ENCODE measurements around the gene C6. TPM values are rescaled to one million over a fixed set of nuclear protein-coding genes. Genes with fewer than 3 reads are reported as not detected.

The C6 gene
- polyA plus RNA-seq, 3 donors = not detected

DNA sequence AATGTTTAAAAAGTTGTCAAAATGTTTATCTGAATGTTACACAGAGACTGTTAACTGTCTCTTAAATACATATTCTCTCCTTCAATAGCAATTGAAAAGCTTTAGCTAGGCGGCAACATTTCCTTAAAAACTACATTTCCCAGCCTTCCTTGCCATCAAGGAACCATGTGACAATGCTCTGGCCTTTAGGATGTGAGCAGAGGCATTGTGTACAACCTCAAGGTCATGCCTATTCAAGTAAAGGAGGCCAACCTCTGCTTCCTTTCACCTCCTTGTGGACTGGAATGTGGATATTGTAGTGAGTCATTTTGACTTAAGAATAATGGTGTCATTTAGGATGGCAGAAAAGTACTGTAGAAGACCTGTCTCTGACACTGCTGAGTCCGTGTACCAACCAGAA is 118.5 kb downstream of the C6 start:
- H3K4me1 Mint-ChIP-seq = no peaks in the 10 kb centered on the region
- Histone ChIP-seq H3K27ac (ENCODE audit: low read depth in 1 of 2, low read length in 2 of 2) (no peak overlapping the region), H2AFZ (ENCODE audit: insufficient read depth, low read depth, low read length, poor library complexity, severe bottlenecking) (no peak overlapping the region), H3K4me1 (ENCODE audit: control insufficient read depth in 1 of 2, insufficient read depth in 2 of 2, low read length in 2 of 2) (no peaks in the 10 kb centered on the region), H4K20me1 (ENCODE audit: insufficient read depth, low read length) (no peaks in the 10 kb centered on the region), H3K9me3 (replicated peaks in 1 of 2; ENCODE audit: control insufficient read depth in 1 of 2, insufficient read depth in 1 of 2, low read length in 2 of 2) (peaks cover 0 to 5% of the 10 kb centered on the region in 2 donors), H3K36me3 (replicated peaks in 1 of 2; ENCODE audit: control insufficient read depth in 1 of 2, insufficient read depth in 2 of 2, low read length in 2 of 2) (no peaks in the 10 kb centered on the region), H3K27me3 (ENCODE audit: control insufficient read depth in 2 of 2, insufficient read depth in 2 of 2, low read length in 2 of 2) (no peaks in the 10 kb centered on the region), H3K4me3 (replicated peaks in 1 of 3; ENCODE audit: low read depth in 2 of 3, low read length in 3 of 3) (no peak overlapping the region), H3K9ac (ENCODE audit: insufficient read depth, low read length, poor library complexity, severe bottlenecking) (no peak overlapping the region), H3K79me2 (ENCODE audit: insufficient read depth, low read length) (no peaks in the 10 kb centered on the region), H3K4me2 (replicated peaks; ENCODE audit: extremely low read depth, low read length, poor library complexity, severe bottlenecking) (no peak overlapping the region)
- no peak overlapping the region for H3K4me3 Mint-ChIP-seq
- WGBS (ENCODE audit: insufficient coverage) = 71% methylated on average over 1 of the region's 2 CpGs
- TF ChIP-seq, protein P1, sequence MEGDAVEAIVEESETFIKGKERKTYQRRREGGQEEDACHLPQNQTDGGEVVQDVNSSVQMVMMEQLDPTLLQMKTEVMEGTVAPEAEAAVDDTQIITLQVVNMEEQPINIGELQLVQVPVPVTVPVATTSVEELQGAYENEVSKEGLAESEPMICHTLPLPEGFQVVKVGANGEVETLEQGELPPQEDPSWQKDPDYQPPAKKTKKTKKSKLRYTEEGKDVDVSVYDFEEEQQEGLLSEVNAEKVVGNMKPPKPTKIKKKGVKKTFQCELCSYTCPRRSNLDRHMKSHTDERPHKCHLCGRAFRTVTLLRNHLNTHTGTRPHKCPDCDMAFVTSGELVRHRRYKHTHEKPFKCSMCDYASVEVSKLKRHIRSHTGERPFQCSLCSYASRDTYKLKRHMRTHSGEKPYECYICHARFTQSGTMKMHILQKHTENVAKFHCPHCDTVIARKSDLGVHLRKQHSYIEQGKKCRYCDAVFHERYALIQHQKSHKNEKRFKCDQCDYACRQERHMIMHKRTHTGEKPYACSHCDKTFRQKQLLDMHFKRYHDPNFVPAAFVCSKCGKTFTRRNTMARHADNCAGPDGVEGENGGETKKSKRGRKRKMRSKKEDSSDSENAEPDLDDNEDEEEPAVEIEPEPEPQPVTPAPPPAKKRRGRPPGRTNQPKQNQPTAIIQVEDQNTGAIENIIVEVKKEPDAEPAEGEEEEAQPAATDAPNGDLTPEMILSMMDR (IDR thresholded peaks at IDR 0.05) = no peak
- no peak overlapping the region for H3K27ac Mint-ChIP-seq
- H3K36me3 Mint-ChIP-seq = no peaks in the 10 kb centered on the region
- H3K27me3 Mint-ChIP-seq (ENCODE audit: low read depth in 3 of 3) = no peaks in the 10 kb centered on the region
- intact Hi-C loops (cut with micrococcal nuclease) = no loop called here
- DNase-seq = no peak
- H3K9me3 Mint-ChIP-seq = peaks cover 0 to 8% (median 2%) of the 10 kb centered on the region in 7 donors

DNA sequence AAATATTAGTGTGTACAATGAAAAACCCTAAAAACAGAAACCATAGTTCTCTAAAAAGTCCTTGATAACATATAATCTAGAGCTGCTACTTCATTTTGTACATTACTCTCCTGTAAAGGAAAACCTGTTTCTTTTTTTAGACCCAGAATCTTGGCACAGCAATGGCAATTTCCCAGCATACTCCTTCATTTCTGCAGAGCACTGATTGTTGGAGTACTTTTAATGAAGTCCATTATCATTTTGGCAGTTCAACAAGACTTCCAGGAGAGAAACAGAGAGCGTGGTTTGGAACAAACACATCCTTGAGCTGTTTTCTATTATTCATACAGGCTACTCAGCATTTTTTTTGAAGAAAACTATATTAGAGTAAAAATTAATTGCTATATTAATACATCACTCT is 119.5 kb downstream of the C6 start:
- no CpG with 5 or more reads among the region's 1 CpG for WGBS (ENCODE audit: insufficient coverage)
- no peak overlapping the region for H3K4me3 ChIP-seq (replicated peaks in 1 of 3; ENCODE audit: low read depth in 2 of 3, low read length in 3 of 3)
- H3K79me2 ChIP-seq (ENCODE audit: insufficient read depth, low read length) = no peaks in the 10 kb centered on the region
- intact Hi-C loops (cut with micrococcal nuclease) = no loop called here
- H3K9ac ChIP-seq (ENCODE audit: insufficient read depth, low read length, poor library complexity, severe bottlenecking) = no peak overlapping the region
- peaks cover 0 to 5% of the 10 kb centered on the region in 2 donors for H3K9me3 ChIP-seq (replicated peaks in 1 of 2; ENCODE audit: control insufficient read depth in 1 of 2, insufficient read depth in 1 of 2, low read length in 2 of 2)
- TF ChIP-seq, protein P1 (IDR thresholded peaks at IDR 0.05) = no peak
- H3K4me1 Mint-ChIP-seq = no peaks in the 10 kb centered on the region
- H4K20me1 ChIP-seq (ENCODE audit: insufficient read depth, low read length) = no peaks in the 10 kb centered on the region
- no peaks in the 10 kb centered on the region for H3K4me1 ChIP-seq (ENCODE audit: control insufficient read depth in 1 of 2, insufficient read depth in 2 of 2, low read length in 2 of 2)
- H3K36me3 Mint-ChIP-seq = no peaks in the 10 kb centered on the region
- no peaks in the 10 kb centered on the region for H3K27me3 Mint-ChIP-seq (ENCODE audit: low read depth in 3 of 3)
- H3K27ac Mint-ChIP-seq = no peak overlapping the region
- no peak for DNase-seq
- H3K4me3 Mint-ChIP-seq = no peak overlapping the region
- H3K4me2 ChIP-seq (replicated peaks; ENCODE audit: extremely low read depth, low read length, poor library complexity, severe bottlenecking) = no peak overlapping the region
- H3K27me3 ChIP-seq (ENCODE audit: control insufficient read depth in 2 of 2, insufficient read depth in 2 of 2, low read length in 2 of 2) = no peaks in the 10 kb centered on the region
- H3K36me3 ChIP-seq (replicated peaks in 1 of 2; ENCODE audit: control insufficient read depth in 1 of 2, insufficient read depth in 2 of 2, low read length in 2 of 2) = no peaks in the 10 kb centered on the region
- H2AFZ ChIP-seq (ENCODE audit: insufficient read depth, low read depth, low read length, poor library complexity, severe bottlenecking) = no peak overlapping the region
- no peak overlapping the region for H3K27ac ChIP-seq (ENCODE audit: low read depth in 1 of 2, low read length in 2 of 2)
- peaks cover 0 to 11% (median 2%) of the 10 kb centered on the region in 7 donors for H3K9me3 Mint-ChIP-seq

Other genes starting within 250 kb of the C6 start
- not detected for gene MROH2B, start 142.2 kb downstream of the C6 start, polyA plus RNA-seq